ENCODE data around the gene CASP1.
"Not testable (repeated sequence)": the region's sequence is repeated elsewhere in the genome, so short reads cannot be mapped to it uniquely, and the experiment has no call there.

CASP1 gene

GRCh38 chr11:105045676-105046296, 10.8 kb upstream of the CASP1 start:
- no peak for DNase-seq

GRCh38 chr11:105044557-105045524, 9.9 kb upstream of the CASP1 start, which contains the start of gene CARD16:
Gene CARD16, minus strand, starts transcription at chr11:105045335. Its CDS starts 38 bp downstream, at chr11:105045297.
- not testable (repeated sequence) for DNase-seq

- no peak for DNase-seq
Observed at GRCh38 chr11:105042178-105042577, 7.2 kb upstream of the CASP1 start.

GRCh38 chr11:105040703-105041102, 5.8 kb upstream of the CASP1 start:
- DNase-seq = no peak

- not testable (repeated sequence) for DNase-seq
Observed at GRCh38 chr11:105034388-105034787, 556 bp downstream of the CASP1 start.

- no peak for DNase-seq
Observed at GRCh38 chr11:105033781-105034180, 1.2 kb downstream of the CASP1 start.

- no peak for DNase-seq
Observed at GRCh38 chr11:105033343-105033742, 1.6 kb downstream of the CASP1 start.

GRCh38 chr11:105032495-105032894, 2.4 kb downstream of the CASP1 start:
- no peak for DNase-seq

- DNase-seq = no peak
Observed at GRCh38 chr11:105027678-105028077, 7.3 kb downstream of the CASP1 start.

GRCh38 chr11:105024394-105024793, 10.6 kb downstream of the CASP1 start:
- no peak for DNase-seq

- no peak for DNase-seq
Observed at GRCh38 chr11:105023003-105023402, 11.9 kb downstream of the CASP1 start, which contains the start of gene CASP5. Gene CASP5, minus strand, starts transcription at chr11:105023168. Its CDS starts 32 bp downstream, at chr11:105023136.

- DNase-seq = no peak
Observed at GRCh38 chr11:105022527-105022926, 12.4 kb downstream of the CASP1 start.

GRCh38 chr11:105007463-105007862, 27.5 kb downstream of the CASP1 start:
- DNase-seq = no peak

- no peak for DNase-seq
Observed at GRCh38 chr11:105005451-105005845, 29.5 kb downstream of the CASP1 start.

GRCh38 chr11:105004021-105004420, 30.9 kb downstream of the CASP1 start:
- DNase-seq = no peak

GRCh38 chr11:105003151-105003550, 31.8 kb downstream of the CASP1 start:
- no peak for DNase-seq

GRCh38 chr11:105000797-105001196, 34.1 kb downstream of the CASP1 start:
- no peak for DNase-seq

GRCh38 chr11:105000167-105000566, 34.8 kb downstream of the CASP1 start:
- DNase-seq = no peak

- no peak for DNase-seq
Observed at GRCh38 chr11:104999721-105000120, 35.2 kb downstream of the CASP1 start.

- no peak for DNase-seq
Observed at GRCh38 chr11:104997288-104997687, 37.7 kb downstream of the CASP1 start.

GRCh38 chr11:104995001-104995408, 39.9 kb downstream of the CASP1 start:
- DNase-seq = no peak

GRCh38 chr11:104992781-104993180, 42.2 kb downstream of the CASP1 start:
- no peak for DNase-seq

GRCh38 chr11:104991994-104992393, 43.0 kb downstream of the CASP1 start:
- no peak for DNase-seq

- DNase-seq = no peak
Observed at GRCh38 chr11:104984808-104985207, 50.1 kb downstream of the CASP1 start.

Measured in DMS79 (cell line).